EL (cell line): Measurements from ENCODE around the gene RAD9A.
A peak's percentile ranks its signal among the peaks of the same experiment; 100 is the strongest.
"Not testable (repeated sequence)": the region's sequence is repeated elsewhere in the genome, so short reads cannot be mapped to it uniquely, and the experiment has no call there.

Experiments used
- DNase-seq: peaks from one replicate; pipeline ENCODE4 v3.0.0-alpha.2; 2016

The RAD9A gene

GRCh38 chr11:67410984-67411784 is 19.4 kb downstream of the RAD9A start:
- DNase-seq, result no peak

GRCh38 chr11:67411785-67412152 is 20.0 kb downstream of the RAD9A start:
- no peak for DNase-seq

DNA sequence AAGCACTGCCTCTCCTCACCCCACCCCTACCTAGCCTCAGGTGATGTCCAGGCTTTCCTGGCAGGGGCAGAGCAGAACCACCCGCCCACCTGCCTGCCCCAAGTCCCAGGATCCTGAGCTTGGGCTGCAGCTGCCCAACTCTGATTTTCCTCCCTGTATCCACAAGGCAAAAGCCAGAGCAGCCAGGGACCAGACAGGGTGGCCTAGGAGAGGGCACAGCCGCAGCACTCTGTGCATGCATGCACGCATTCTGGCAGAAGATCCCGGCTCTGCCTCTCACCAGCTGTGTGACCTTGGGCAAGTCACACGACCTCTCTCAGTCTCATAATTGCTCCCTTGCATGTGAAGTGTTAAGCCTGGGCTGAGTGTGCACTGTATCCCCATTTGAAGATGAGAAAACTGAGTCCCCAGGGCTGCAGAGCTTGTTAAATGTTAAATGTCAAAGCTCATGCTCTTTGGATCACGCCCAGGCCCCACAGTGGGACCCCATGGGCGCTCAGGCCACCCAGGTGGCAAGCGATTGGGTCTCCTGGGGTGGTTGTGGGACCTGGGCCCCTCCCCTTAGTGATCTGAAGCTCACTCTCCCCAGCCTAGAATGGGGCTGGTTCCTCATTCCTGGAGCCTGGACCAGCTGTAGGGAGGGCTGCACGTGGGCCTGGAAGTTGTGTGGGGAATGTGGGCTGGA is 20.9 kb downstream of the RAD9A start:
- DNase-seq, result no peak

DNA sequence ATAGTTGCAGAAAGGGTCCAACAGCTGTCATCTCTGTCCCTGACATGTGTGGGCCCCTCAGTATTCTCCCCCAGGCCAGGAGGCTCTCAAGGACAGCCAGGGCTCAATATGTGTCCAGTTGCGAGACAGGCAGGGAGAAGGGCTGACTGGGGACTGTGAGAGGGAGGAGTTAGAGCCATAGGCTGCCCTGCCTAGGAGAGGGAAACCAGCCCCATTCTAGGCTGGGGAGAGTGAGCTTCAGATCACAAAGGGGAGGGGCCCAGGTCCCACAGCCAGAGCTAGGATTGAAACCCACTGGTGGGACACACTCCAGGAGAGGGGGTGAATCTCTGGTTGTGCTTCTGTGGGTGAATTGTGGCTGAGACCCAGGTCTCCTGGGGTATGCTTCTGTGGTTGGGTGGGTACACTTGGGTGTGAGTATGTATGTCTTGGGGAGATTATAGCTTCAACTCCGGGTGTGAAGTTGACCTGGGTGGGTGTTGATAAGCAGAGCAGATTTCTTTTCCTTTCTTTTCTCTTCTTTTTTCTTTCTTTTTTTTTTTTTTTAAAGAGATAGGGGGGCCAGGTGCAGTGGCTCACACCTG is 21.6 kb downstream of the RAD9A start:
- DNase-seq, result no peak

- no peak for DNase-seq
Measured at GRCh38 chr11:67415501-67416304, 23.9 kb downstream of the RAD9A start, which contains the start of gene CARNS1. CARNS1 (plus strand) TSS chr11:67415678; CDS start chr11:67416200, 522 bp downstream.

- DNase-seq, result peak; percentile 26
Measured at GRCh38 chr11:67416416-67417335, 24.9 kb downstream of the RAD9A start.

GRCh38 chr11:67417425-67417824 is 25.6 kb downstream of the RAD9A start:
- no peak for DNase-seq

DNA sequence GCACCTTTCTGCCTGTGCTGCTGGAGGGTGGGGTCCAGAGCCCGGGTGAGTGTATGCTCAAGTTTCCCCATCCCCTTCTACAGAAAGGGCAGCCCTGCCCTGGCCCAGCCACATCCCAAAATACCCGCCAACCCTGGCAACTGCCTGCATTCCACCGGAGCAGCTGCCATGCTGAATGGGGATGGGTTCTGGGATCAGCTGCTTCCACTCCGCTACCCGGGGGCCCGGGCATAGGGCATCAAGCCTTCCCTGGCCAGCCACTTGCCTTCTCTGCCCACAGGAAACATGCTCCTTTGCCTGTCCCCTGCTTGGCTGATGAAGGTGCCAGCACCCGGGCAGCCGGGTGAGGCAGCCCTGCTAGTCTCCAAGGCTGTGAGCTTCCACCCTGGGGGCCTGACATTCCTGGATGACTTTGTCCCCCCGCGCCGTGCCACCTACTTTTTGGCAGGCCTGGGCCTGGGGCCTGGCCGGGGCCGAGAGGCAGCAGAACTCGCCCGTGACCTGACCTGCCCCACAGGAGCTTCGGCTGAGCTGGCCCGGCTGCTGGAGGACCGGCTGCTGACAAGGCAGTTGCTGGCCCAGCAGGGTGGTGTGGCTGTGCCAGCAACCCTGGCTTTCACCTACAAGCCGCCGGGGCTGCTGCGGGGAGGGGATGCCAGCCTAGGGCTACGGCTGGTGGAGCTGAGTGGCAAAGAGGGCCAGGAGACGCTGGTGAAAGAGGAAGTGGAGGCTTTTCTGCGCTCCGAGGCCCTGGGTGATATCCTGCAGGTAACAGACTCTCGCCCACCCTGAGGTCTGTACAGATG is 26.9 kb downstream of the RAD9A start:
- no peak for DNase-seq

DNA sequence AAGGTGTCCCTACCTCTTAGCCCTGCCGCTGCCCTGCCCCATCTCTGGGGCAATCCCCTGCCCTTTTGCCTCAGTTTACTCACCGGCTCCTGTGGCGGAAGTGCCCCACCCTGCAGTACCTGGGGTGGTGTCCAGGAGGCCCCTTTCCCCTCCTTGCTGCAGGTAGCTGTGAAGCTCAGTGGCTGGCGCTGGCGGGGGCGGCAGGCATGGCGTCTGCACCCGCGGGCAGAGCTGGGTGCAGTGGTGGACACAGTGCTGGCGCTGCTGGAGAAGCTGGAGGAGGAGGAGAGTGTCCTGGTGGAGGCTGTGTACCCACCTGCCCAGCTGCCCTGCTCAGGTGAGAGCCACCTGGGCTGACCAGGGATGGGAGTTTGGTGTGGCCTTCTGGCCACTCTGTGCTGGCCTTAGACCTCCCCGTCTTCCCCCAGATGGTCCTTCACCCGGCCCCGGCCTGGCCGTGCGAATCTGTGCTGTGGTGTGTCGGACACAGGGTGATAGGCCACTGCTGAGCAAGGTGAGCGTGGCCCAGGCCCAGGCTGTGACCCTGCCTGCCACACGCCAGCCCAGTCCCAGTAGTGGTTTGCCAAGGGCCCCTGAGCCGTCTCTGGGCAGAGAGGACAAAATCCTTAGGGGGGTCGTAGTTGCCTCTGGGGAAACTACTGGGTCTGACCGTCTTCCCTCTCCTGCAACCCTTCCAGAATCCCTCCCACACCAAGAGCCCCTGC is 27.7 kb downstream of the RAD9A start:
- no peak for DNase-seq

GRCh38 chr11:67420147-67420645 is 28.4 kb downstream of the RAD9A start:
- no peak for DNase-seq

DNA sequence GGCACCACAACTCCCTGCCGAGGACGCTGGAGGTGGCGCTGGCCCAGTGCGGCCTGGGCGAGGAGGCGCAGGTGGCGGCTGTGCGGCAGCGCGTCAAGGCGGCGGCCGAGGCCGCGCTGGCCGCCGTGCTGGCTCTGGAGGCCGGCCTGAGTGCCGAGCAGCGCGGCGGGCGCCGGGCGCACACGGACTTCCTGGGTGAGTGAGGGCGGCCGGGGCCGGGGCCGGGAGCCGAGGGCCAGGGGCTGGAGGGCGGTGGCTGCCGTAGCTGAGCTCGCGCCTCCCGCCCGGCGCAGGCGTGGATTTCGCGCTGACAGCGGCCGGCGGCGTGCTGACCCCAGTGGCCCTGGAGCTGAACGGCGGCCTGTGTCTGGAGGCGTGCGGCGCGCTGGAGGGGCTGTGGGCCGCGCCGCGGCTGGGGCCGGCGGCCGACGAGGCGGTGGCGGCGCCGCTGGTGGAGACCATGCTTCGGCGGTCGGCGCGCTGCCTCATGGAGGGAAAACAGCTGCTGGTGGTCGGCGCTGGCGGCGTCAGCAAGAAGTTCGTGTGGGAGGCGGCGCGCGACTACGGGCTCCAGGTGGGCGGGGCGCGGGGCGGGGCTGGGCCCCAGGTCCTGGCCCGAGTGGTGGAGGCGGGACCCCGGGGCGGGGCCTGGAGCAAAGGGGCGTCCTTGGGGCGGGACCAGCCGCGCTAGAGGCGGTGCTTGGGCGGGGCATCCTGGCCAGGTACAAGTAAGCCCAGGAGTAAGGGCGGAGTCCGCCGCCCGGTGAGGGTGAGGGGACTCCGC is 29.1 kb downstream of the RAD9A start:
- peak; percentile 92 for DNase-seq

GRCh38 chr11:67421430-67422031 is 29.7 kb downstream of the RAD9A start:
- DNase-seq, result no peak

GRCh38 chr11:67422891-67423290 is 31.1 kb downstream of the RAD9A start:
- DNase-seq, result no peak

GRCh38 chr11:67423466-67423865 is 31.7 kb downstream of the RAD9A start:
- no peak for DNase-seq

GRCh38 chr11:67423891-67424613 is 32.3 kb downstream of the RAD9A start:
- DNase-seq, result no peak

DNA sequence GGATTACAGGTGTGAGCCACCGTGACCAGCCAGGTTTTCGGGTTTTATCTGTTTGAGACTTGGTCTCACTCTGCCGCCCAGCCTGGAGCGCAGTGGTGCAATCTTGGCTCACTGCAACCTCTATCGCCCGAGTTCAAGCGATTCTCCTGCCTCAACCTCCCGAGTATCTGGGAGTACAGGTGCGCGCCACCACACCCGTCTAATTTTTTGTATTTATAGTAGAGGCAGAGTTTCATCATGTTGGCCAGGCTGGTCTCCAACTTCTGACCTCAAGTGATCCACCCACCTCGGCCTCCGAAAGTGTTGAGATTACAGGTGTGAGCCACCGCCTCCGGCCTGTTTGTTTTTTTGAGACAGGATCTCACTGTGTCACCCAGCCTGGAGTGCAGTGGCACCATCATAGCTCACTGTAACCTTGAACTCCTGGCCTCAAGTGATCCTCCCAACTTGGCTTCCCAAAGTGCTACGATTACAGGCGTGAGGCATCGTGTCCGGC is 35.6 kb downstream of the RAD9A start:
- DNase-seq, result not testable (repeated sequence)

GRCh38 chr11:67428052-67429001 is 36.5 kb downstream of the RAD9A start, which contains the start of gene RPS6KB2:
RPS6KB2 (plus strand) TSS chr11:67428494; CDS start chr11:67428546, 52 bp downstream.
- DNase-seq, result peak; percentile 96
